GM18507 (cell line): ENCODE results near the gene GLRA1.
"Not testable (repeated sequence)": the region's sequence is repeated elsewhere in the genome, so short reads cannot be mapped to it uniquely, and the experiment has no call there.

Experiments used
- DNase-seq: peaks from one replicate; pipeline ENCODE4 v3.0.0; 2011; ENCODE audit warnings: low read depth; ENCODE audit not compliant: insufficient read length; ENCODE audit errors: extremely low spot score
- FAIRE-seq: peaks from 2 replicates; lab custom pipeline; 2011; peaks lifted over from hg19 to GRCh38; lab: Jason Lieb, UNC

GLRA1 gene

GRCh38 chr5:151923866-151924476 lies 680 bp downstream of the GLRA1 start:
- no peak for FAIRE-seq
- DNase-seq = no peak

GRCh38 chr5:151921916-151922315 lies 2.7 kb downstream of the GLRA1 start:
- FAIRE-seq (no peak), DNase-seq (no peak)

- no peak for FAIRE-seq
- DNase-seq = no peak
These were observed 6.7 kb downstream of the GLRA1 start for GRCh38 chr5:151917904-151918303.

GRCh38 chr5:151913425-151913824 lies 11.2 kb downstream of the GLRA1 start:
- FAIRE-seq (no peak), DNase-seq (no peak)

- no peak for FAIRE-seq
- DNase-seq = no peak
These were observed 12.3 kb downstream of the GLRA1 start for GRCh38 chr5:151912360-151912759.

GRCh38 chr5:151911011-151911410 lies 13.6 kb downstream of the GLRA1 start:
- no peak for FAIRE-seq
- DNase-seq = no peak

- DNase-seq (no peak), FAIRE-seq (no peak)
These were observed 15.0 kb downstream of the GLRA1 start for GRCh38 chr5:151909628-151910027.

- FAIRE-seq = no peak
- no peak for DNase-seq
These were observed 18.4 kb downstream of the GLRA1 start for GRCh38 chr5:151906246-151906645.

- FAIRE-seq (no peak), DNase-seq (no peak)
These were observed 19.1 kb downstream of the GLRA1 start for GRCh38 chr5:151905557-151905961.

GRCh38 chr5:151904909-151905308 lies 19.7 kb downstream of the GLRA1 start:
- DNase-seq = no peak
- FAIRE-seq = no peak

- DNase-seq = no peak
- no peak for FAIRE-seq
These were observed 20.5 kb downstream of the GLRA1 start for GRCh38 chr5:151904127-151904526.

- peak; percentile 72 for FAIRE-seq
- peak; percentile 7 for DNase-seq
These were observed 21.4 kb downstream of the GLRA1 start for GRCh38 chr5:151903243-151903653.

- peak; percentile 52 for FAIRE-seq
- no peak for DNase-seq
These were observed 22.4 kb downstream of the GLRA1 start for GRCh38 chr5:151902215-151902614.

- FAIRE-seq (no peak), DNase-seq (no peak)
These were observed 23.0 kb downstream of the GLRA1 start for GRCh38 chr5:151901611-151902010.

- no peak for DNase-seq
- no peak for FAIRE-seq
These were observed 23.8 kb downstream of the GLRA1 start for GRCh38 chr5:151900891-151901290.

GRCh38 chr5:151899399-151899798 lies 25.3 kb downstream of the GLRA1 start:
- FAIRE-seq (no peak), DNase-seq (no peak)

GRCh38 chr5:151897896-151898295 lies 26.8 kb downstream of the GLRA1 start:
- FAIRE-seq = no peak

GRCh38 chr5:151897020-151897552 lies 27.6 kb downstream of the GLRA1 start:
- FAIRE-seq = no peak
- no peak for DNase-seq

More at GRCh38 chr5:151897896-151898295, 26.8 kb downstream of the GLRA1 start:
- no peak for DNase-seq

GRCh38 chr5:151896031-151896691 lies 28.5 kb downstream of the GLRA1 start:
- DNase-seq (no peak), FAIRE-seq (no peak)

GRCh38 chr5:151895660-151896030 lies 29.0 kb downstream of the GLRA1 start:
- FAIRE-seq (no peak), DNase-seq (no peak)

- not testable (repeated sequence) for DNase-seq, FAIRE-seq
These were observed 31.2 kb downstream of the GLRA1 start for GRCh38 chr5:151893485-151893884.
